GM21515 (cell line): ENCODE results near the gene LAT.
A peak's percentile ranks its signal among the peaks of the same experiment; 100 is the strongest.
"Not testable (repeated sequence)": the region's sequence is repeated elsewhere in the genome, so short reads cannot be mapped to it uniquely, and the experiment has no call there.

ENCODE experiments used
- ATAC-seq: cut with Tn5 transposase; IDR thresholded peaks from one replicate; pipeline ENCODE4 v1.9.1; 2021; ENCODE audit not compliant: unreplicated experiment

LAT gene, protein sequence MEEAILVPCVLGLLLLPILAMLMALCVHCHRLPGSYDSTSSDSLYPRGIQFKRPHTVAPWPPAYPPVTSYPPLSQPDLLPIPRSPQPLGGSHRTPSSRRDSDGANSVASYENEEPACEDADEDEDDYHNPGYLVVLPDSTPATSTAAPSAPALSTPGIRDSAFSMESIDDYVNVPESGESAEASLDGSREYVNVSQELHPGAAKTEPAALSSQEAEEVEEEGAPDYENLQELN

DNA sequence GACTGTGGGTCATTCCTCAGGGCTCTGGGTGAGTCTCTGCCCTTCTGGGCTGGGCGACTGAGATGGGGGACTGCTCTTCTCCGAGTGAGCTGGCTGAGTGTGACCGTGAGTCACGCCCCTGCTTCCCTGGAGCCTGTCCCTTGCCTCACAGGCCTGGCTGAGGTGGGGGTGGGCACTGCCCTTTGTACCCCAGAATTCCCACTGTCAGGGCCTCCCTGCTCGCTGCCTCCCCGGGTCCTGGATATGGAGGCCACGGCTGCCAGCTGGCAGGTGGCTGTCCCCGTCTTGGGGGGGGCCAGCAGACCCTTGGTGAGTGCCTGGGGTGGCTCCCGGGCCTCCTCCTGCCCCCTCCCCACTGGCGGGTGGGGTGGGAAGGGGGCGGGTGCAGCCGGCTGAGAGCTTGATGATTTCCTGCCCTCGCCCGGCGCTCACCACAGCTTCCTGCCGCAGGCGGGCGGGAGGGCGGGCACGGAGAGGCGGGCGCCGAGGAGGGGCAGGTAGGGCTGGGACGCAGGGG lies at the start of gene LAT:
Gene LAT (plus strand): TSS at position 434 of the 517 bp plus-strand sequence. CDS start 366 bp downstream, outside the sequence.
- no peak for ATAC-seq

DNA sequence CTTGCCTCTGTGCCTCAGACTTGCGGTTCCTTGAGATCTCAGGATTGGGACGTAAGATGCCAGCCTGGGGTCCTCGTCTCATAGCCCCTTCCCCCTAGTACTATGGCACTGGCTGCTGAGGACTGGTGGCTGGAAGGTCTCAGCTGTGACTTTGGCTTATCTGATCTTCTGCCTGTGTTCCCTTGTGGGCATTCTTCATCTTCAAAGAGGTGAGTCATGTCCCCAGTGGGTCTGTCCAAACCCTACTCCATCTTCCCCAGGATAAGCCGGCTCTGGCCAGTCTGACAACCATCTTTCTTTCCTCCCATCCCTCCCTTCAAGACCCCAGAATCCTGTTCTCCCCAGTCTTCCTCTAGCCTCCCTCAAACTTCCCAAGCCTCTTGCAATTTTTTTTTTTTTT lies 49.5 kb upstream of the LAT start:
- ATAC-seq, result no peak

DNA sequence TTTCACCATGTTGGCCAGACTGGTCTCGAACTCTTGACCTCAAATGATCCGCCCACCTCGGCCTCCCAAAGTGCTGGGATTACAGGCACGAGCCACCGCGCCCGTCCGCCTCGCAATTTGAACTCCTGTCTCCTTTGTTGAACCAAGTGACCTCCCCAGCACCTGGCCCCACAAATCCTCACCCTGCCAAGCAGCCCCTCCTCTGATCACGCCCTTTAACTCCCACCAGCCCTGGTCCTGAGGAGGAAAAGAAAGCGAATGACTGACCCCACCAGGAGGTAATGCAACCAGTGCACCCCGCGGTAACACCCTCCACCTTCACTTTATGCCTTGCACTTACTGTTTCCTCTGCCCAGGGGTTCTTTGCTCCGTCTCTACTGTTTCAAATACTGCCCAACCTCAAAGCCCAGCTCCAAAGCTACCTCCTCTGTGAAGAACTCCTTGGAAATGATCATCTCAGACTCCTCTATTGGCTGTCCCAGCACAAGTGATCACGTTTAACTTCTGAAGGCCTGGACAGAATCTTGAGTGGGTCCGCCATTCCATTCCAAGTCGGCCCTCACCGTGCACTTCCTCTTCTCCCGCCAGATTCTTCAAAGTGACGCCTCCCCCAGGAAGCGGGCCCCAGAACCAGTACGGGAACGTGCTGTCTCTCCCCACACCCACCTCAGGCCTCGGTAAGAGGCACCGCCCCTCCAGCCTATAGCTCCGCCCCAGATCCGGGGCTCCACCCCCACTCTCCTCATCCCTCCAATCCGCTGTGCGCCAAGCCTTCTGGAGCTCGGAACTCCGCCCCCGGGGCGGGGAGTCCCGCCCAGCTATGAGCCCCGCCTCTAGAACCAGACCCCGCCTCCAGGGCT lies 48.7 kb upstream of the LAT start:
- peak; percentile 53 for ATAC-seq

DNA sequence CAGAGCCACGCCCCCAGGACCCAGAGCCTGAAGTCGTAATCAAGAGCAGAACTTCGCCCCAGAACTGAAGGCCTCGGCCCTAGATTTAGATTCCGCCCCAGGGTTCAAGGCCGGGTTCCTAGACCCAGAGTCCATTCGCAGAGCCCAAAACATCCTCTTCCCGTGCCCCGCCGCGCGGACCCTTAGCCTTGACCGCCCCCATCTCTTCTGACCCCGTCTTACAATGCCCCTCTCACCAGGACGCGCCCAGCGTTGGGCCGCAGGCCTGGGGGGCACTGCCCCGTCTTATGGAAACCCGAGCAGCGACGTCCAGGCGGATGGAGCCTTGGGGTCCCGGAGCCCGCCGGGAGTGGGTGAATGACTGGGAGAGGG lies 48.1 kb upstream of the LAT start:
- no peak for ATAC-seq

DNA sequence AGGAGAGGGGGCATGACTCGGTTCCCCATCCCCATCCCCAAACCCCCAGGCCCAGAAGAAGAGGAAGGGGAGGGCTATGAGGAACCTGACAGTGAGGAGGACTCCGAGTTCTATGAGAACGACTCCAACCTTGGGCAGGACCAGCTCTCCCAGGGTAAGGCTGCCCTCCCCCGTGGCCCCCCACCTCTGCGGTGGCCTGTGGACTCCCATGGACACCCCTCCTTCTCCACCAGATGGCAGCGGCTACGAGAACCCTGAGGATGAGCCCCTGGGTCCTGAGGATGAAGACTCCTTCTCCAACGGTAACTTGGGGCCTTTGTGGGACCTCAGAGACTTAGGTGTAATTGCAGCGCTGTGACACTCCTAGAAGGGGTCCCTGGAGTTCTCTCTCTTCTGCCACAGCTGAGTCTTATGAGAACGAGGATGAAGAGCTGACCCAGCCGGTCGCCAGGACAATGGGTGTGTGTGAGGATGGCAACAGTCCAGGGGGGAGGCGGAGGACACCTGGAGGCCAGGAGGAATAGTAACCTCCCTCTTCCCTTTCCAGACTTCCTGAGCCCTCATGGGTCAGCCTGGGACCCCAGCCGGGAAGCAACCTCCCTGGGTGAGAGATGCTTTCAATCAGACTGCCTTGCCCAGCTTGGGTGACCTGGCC lies 47.5 kb upstream of the LAT start:
- no peak for ATAC-seq

DNA sequence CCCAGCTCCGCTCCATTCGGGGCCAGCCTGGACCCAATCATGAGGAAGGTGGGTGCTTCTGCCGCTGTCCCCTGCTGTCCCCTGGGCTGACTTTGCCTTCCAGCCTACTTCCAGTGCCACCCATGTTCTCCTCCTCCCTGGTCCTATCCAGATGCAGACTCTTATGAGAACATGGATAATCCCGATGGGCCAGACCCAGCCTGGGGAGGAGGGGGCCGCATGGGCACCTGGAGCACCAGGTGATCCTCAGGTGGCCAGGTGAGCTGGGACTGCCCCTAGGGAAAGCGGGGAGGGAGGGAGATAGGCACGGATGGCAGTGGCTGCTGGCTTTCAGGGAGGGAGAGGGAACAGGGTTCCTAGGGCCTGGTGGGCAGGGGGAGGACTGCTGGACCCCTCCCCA lies 46.1 kb upstream of the LAT start:
- ATAC-seq, result no peak

DNA sequence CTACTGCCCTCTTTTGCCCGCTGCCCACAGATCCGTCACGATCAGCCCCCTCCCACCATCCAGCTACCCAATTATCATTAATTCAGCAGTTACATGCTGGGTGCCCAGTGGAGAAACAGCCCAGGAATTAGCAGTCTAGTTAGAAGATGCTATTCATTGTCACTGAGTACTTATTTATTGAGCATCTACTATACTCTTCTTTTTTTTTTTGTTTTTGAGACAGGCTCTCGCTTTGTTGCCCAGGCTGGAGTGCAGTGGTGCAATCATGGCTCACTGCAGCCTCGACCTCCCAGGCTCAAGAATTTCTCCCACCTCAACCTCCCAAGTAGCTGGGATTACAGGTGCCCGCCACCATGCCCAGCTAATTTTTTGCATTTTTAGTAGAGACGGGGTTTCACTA lies 45.0 kb upstream of the LAT start:
- ATAC-seq, result not testable (repeated sequence)

DNA sequence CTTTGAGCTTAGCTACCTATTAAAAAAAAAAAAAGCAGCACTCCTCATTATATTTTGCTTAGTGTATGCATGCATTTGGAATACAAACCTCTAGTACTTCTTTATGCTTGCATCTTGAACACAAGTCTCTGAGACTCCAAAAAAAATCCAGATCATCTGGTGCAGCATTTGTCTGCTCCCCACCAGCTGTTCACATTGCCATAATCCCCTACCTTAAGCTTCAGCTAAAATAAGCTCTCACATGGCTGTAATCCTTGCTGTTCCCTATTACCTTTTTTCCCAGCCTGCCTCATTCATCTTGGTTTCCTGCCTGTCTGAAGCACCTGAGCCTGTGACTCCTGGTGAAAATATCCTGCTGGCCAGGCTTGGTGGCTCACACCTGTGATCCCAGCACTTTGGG lies 41.6 kb upstream of the LAT start:
- no peak for ATAC-seq

DNA sequence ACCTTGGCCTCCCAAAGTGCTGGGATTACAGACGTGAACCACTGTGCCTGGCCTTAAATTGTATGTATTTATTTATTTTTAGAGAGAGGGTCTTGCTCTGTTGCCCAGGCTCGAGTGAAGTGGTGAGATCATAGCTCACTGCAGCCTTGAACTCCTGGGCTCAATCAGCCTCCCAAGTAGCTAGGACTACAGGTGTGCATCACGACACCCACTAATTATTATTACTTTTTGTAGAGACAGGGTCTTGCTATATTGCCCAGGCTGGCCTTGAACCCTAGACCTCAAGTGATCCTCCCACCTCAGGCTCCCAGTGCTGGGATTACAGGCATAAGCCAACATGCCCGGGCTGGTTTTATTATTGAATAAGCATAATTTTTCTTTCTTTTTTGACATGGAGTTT lies 38.2 kb upstream of the LAT start:
- ATAC-seq, result no peak

DNA sequence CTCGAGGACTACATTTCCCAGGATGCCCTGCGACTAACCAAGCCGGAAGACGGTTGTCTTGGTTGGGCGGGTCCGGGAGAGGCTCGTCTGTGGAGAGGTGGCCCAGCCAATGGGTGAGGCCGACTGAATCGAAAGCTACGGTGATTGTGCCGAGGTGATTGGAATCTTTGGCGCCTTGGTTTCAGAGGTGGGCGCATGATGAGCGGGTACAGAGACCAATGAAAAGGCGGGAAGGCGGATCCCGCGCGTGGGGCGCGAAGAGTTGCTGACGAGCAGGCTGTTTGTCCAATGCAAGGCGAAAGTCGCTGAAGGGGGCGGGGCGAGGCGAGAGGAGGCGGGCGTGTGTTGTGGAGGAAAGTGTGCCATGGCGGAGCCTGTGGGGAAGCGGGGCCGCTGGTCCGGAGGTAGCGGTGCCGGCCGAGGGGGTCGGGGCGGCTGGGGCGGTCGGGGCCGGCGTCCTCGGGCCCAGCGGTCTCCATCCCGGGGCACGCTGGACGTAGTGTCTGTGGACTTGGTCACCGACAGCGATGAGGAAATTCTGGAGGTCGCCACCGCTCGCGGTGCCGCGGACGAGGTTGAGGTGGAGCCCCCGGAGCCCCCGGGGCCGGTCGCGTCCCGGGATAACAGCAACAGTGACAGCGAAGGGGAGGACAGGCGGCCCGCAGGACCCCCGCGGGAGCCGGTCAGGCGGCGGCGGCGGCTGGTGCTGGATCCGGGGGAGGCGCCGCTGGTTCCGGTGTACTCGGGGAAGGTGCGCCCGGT lies 34.0 kb upstream of the LAT start, which contains the start of gene NFATC2IP:
Gene NFATC2IP (plus strand): TSS at position 290 of the 762 bp plus-strand sequence. CDS start 75 bp downstream, at position 365.
- peak; percentile 90 for ATAC-seq

DNA sequence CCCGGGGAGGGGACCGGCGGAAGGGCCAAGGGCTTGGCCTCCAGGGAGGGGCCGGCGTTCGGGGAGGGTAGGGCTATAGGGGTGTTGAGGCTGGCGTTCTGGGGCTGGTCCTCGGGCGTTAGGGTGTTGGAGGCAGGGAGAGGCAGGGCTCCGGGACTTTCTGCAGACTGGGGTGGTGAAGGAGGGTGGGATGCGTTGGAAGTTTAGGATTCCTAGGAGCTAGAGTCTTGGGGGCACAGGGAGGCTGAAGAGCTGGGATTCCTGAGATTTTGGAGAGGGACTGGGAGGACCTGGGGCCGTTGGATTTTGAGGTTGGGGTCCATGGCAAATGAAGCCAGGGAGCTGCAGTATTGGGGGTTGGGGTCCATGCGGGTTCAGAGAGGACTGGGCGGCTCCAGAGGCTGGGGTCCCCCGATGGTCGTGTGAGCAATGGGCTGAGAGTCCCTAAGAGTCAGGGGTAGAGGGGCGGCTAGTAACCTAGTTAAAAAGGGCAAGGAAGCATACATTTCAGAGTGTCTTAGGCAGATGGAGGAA lies 33.4 kb upstream of the LAT start:
- ATAC-seq, result no peak

DNA sequence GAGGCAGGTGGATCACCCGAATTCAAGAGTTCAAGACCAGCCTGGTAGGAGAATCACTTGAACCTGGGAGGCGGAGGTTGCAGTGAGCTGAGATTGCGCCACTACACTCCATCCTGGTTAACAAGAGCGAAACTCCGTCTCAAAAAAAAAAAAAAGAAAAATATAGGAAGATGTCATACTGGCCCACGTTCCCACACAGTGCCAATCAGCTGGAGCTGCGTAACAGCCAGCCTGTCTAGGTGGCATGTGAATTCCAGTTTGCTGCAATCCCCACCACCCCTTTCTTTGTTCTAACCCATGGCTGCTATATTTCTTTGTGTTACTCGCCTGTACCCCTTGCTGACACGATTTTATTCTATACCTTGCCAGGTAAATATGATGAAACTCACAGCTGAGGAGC lies 26.6 kb upstream of the LAT start:
- ATAC-seq, result no peak

DNA sequence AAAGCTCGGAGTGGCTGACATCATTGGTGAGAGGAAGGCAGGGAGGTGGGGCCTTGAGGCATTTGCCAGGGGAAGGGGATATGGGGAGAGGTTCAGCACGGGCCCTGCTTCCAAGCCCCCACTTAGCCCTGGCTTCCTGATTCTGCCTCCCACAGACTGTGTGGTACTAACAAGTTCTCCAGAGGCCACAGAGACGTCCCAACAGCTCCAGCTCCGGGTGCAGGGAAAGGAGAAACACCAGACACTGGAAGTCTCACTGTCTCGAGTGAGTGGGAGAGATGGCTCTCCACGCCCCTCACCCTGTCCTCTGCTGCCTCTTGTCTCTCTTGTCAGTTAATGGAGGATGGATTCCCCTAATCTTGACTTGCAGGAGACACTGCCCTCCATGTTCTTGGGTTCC lies 26.0 kb upstream of the LAT start:
- no peak for ATAC-seq

DNA sequence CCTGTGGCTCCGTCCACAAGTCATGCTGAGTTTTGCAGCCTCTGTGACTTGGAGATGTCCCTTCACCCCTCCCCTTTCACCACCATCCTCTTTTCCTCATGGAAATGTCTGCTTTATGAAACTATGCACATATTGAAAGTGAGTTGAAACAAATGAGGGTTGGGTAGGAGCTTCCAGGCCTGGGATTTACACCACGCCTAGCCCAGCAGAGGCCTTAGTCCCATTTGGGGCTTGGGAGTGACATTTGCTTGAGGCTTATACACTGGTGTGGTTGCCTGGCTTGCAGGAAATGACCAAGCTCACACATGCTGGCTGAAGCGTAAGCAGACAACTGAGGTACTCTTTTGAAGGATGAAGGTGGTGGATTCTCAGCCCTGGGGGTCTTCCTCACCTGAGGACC lies 20.8 kb upstream of the LAT start:
- no peak for ATAC-seq

DNA sequence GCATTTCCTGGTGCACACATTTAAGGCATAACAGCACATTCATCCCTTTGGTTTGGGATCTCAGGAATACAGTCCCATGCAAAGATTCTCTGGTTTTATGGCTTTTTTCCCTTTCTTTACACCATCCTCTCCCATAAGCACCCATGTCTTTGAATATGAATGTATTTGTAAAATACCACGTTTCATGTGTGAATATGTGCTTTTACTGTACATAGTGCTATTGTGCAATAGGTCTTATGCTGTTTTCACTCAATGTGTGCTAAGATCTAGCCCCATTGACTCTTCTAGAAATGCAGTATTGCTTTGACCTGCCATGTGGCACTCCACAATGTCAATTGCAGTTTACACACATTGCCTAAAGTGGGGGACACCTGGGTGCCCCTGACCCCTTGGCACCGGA lies 20.4 kb upstream of the LAT start:
- ATAC-seq, result no peak

DNA sequence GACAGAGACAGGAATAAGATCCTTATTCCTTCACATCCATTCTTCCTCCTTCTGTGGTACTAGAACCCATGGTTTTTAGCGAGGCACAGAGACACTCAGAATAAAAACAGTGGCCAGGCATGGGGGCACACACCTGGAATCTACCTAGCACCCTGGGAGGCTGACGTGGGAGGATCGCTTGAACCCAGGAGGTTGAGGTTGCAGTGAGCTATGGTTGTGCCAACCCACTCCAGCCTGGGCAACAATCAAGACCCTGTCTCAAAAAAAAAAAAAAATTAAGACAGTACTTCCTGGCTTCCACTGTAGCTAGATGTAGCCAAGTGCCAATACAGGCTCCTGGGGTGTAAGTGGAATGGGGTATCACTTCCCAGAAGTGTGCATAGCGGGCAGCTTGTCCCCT lies 17.7 kb upstream of the LAT start:
- no peak for ATAC-seq

DNA sequence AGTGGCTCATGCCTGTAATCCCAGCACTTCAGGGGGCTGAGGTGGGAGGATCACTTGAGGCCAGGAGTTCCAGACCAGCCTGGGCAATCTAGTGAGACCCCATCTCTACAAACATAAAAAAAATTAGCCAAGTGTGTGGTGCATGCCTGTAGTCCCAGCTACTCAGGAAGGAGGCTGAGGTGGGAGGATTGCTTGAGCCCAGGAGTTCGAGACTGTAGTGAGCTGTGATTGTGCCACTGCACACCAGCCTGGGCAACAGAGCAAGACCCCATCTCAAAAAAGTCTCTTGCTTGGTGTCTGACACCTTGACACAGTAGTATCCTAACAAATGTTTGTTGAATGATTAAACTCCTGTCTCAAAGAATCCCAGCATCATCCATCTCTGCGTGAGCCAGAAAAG lies 15.2 kb upstream of the LAT start:
- ATAC-seq, result not testable (repeated sequence)

DNA sequence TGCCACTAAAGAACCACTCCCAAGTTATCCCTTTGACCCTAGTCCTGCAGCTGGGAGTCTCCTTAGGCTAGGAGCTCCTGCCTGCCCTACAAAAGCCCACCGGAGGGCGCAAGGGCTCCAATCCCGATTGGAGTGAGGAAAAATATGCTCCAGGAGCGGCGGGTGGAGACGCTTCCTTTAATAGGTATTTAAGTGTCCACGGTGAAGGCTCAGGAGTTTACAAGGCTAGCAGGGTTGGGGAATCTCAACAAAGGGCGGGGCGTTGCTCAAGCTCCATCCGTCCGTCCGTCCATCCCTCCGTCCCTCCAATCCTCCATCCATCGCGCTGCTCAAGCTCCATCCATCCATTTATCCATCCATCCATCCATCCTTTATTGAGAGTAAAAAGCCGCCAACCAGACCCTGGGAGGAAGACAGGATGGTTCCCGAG lies 10.8 kb upstream of the LAT start:
- ATAC-seq, result peak; percentile 15

DNA sequence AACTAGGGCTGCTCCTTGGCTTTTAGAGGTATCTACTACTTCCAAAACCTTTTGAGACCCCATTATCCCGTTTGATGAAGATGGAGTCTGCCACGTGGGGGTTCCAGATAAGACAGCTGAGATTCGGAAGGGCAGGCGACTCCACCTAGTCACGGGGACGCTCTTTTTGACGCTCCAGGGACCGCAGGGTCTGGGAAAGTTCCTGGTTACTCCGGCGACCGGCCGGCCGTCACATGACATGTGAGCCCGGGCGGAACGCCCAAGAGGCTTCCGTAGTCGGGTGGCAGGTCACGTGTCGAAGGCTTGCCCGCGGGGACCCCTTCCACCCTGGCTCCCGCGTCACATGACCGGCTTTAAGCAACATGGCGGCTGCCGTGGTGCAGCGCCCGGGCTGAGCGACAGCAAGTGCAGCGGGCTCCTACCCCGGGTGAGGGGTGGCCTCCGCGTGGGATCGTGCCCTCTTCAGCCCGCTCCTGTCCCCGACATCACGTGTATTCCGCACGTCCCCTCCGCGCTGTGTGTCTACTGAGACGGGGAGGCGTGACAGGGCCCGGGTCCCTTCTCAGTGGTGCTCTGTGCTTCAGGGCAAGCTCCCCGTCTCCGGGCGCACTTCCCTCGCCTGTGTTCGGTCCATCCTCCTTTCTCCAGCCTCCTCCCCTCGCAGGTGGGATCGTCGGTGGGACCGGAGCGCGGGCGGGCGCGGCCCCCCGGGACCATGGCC lies 10.3 kb upstream of the LAT start, which contains the start of gene SPNS1:
Gene SPNS1 (plus strand): TSS at position 342 of the 721 bp plus-strand sequence. CDS start 374 bp downstream, at position 716.
- peak; percentile 79 for ATAC-seq

DNA sequence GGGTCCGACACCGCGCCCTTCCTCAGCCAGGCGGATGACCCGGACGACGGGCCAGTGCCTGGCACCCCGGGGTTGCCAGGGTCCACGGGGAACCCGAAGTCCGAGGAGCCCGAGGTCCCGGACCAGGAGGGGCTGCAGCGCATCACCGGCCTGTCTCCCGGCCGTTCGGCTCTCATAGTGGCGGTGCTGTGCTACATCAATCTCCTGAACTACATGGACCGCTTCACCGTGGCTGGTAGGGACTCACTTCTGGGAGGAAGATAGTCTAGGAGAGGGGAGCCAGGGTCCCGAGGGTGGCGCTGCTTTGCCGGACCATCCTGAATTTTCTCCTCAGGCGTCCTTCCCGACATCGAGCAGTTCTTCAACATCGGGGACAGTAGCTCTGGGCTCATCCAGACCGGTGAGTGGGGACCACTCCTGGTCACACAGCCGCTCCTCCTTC lies 9.7 kb upstream of the LAT start:
- ATAC-seq, result no peak
